ENCODE results near the gene TCF4. TPM values are rescaled to one million over a fixed set of nuclear protein-coding genes. Genes with fewer than 3 reads are reported as not detected.

The TCF4 gene
- total RNA-seq, 1 donor from 2014 or later, result 199 TPM

- H3K4me3 Mint-ChIP-seq (ENCODE audit: unreplicated experiment), result no peak overlapping the region
- H3K27me3 Mint-ChIP-seq (ENCODE audit: unreplicated experiment), result no peaks in the 10 kb centered on the region
- no peak for TF ChIP-seq CTCF (IDR thresholded peaks at IDR 0.05; ENCODE audit: partially characterized antibody, unreplicated experiment)
- H3K27ac Mint-ChIP-seq (ENCODE audit: unreplicated experiment), result no peak overlapping the region
- H3K36me3 Mint-ChIP-seq (ENCODE audit: unreplicated experiment), result no peaks in the 10 kb centered on the region
- H3K9me3 Mint-ChIP-seq (ENCODE audit: unreplicated experiment), result no peaks in the 10 kb centered on the region
- DNase-seq, result no peak
- H3K4me1 Mint-ChIP-seq (ENCODE audit: low read depth, unreplicated experiment), result peaks cover 33% of the 10 kb centered on the region
These were observed 251.4 kb downstream of the TCF4 start for GRCh38 chr18:55336438-55337100.

- H3K4me3 Mint-ChIP-seq (ENCODE audit: unreplicated experiment), result no peak overlapping the region
- no peaks in the 10 kb centered on the region for H3K27me3 Mint-ChIP-seq (ENCODE audit: unreplicated experiment)
- DNase-seq, result no peak
- no peak for TF ChIP-seq CTCF (IDR thresholded peaks at IDR 0.05; ENCODE audit: partially characterized antibody, unreplicated experiment)
- no peak overlapping the region for H3K27ac Mint-ChIP-seq (ENCODE audit: unreplicated experiment)
- peaks cover 31% of the 10 kb centered on the region for H3K4me1 Mint-ChIP-seq (ENCODE audit: low read depth, unreplicated experiment)
- H3K9me3 Mint-ChIP-seq (ENCODE audit: unreplicated experiment), result no peaks in the 10 kb centered on the region
- no peaks in the 10 kb centered on the region for H3K36me3 Mint-ChIP-seq (ENCODE audit: unreplicated experiment)
These were observed 253.1 kb downstream of the TCF4 start for GRCh38 chr18:55334875-55335274.

GRCh38 chr18:55331301-55331700 is 256.7 kb downstream of the TCF4 start:
- Mint-ChIP-seq H3K4me3 (ENCODE audit: unreplicated experiment) (no peak overlapping the region), H3K27me3 (ENCODE audit: unreplicated experiment) (no peaks in the 10 kb centered on the region), H3K27ac (ENCODE audit: unreplicated experiment) (no peak overlapping the region), H3K9me3 (ENCODE audit: unreplicated experiment) (no peaks in the 10 kb centered on the region), H3K4me1 (ENCODE audit: low read depth, unreplicated experiment) (peaks cover 17% of the 10 kb centered on the region), H3K36me3 (ENCODE audit: unreplicated experiment) (no peaks in the 10 kb centered on the region)
- no peak for TF ChIP-seq CTCF (IDR thresholded peaks at IDR 0.05; ENCODE audit: partially characterized antibody, unreplicated experiment)
- no peak for DNase-seq

GRCh38 chr18:55328301-55328700 is 259.7 kb downstream of the TCF4 start:
- H3K36me3 Mint-ChIP-seq (ENCODE audit: unreplicated experiment), result no peaks in the 10 kb centered on the region
- no peak for TF ChIP-seq CTCF (IDR thresholded peaks at IDR 0.05; ENCODE audit: partially characterized antibody, unreplicated experiment)
- H3K9me3 Mint-ChIP-seq (ENCODE audit: unreplicated experiment), result peaks cover 2% of the 10 kb centered on the region
- no peak overlapping the region for H3K4me3 Mint-ChIP-seq (ENCODE audit: unreplicated experiment)
- H3K27ac Mint-ChIP-seq (ENCODE audit: unreplicated experiment), result no peak overlapping the region
- no peak for DNase-seq
- H3K27me3 Mint-ChIP-seq (ENCODE audit: unreplicated experiment), result peaks cover under 1% of the 10 kb centered on the region
- H3K4me1 Mint-ChIP-seq (ENCODE audit: low read depth, unreplicated experiment), result peaks cover 32% of the 10 kb centered on the region

GRCh38 chr18:55327454-55327853 is 260.5 kb downstream of the TCF4 start:
- Mint-ChIP-seq H3K4me3 (ENCODE audit: unreplicated experiment) (no peak overlapping the region), H3K4me1 (ENCODE audit: low read depth, unreplicated experiment) (peaks cover 34% of the 10 kb centered on the region), H3K27ac (ENCODE audit: unreplicated experiment) (no peak overlapping the region), H3K36me3 (ENCODE audit: unreplicated experiment) (no peaks in the 10 kb centered on the region), H3K27me3 (ENCODE audit: unreplicated experiment) (peaks cover 1% of the 10 kb centered on the region), H3K9me3 (ENCODE audit: unreplicated experiment) (peaks cover 6% of the 10 kb centered on the region)
- TF ChIP-seq CTCF (IDR thresholded peaks at IDR 0.05; ENCODE audit: partially characterized antibody, unreplicated experiment), result no peak
- no peak for DNase-seq
